Keratinocyte (primary cell): Measurements from ENCODE around the gene ZNF76. TPM values are rescaled to one million over a fixed set of nuclear protein-coding genes. Genes with fewer than 3 reads are reported as not detected.

Experiments
- DNase-seq: peaks from one replicate; pipeline ENCODE4 v3.0.0-alpha.2; 2011; ENCODE audit warnings: low read depth, missing footprints, low spot score
- FAIRE-seq: peaks from 2 replicates; lab custom pipeline; 2011; peaks lifted over from hg19 to GRCh38; lab: Jason Lieb, UNC
- H2AFZ ChIP-seq: 2 replicates; pipeline ENCODE4 v1.6.0; 2012; ENCODE audit warnings: low read length, control low read depth, inconsistent platforms; ENCODE audit not compliant: control insufficient read depth
- H3K27ac ChIP-seq: 2 replicates; pipeline ENCODE4 v1.5.1; 2011; ENCODE audit warnings: low read length; ENCODE audit not compliant: control insufficient read depth, insufficient read depth
- H3K27me3 ChIP-seq: 3 replicates; pipeline ENCODE4 v1.6.0; 2011; ENCODE audit warnings: low read length; ENCODE audit not compliant: control insufficient read depth, insufficient read depth; ENCODE audit errors: extremely low read depth
- H3K36me3 ChIP-seq, 2 experiments: 2 replicates in 1 of 2; 3 replicates in 1 of 2; pipeline ENCODE4 v1.5.1; 2011; ENCODE audit warnings: low read length in 2 of 2, mild to moderate bottlenecking in 1 of 2; ENCODE audit not compliant: control insufficient read depth in 2 of 2, insufficient read depth in 2 of 2; ENCODE audit errors: extremely low read depth in 1 of 2
- H3K4me1 ChIP-seq: 3 replicates; pipeline ENCODE4 v1.5.1; 2011; ENCODE audit warnings: low read length; ENCODE audit not compliant: control insufficient read depth, insufficient read depth; ENCODE audit errors: extremely low read depth
- H3K4me2 ChIP-seq: 3 replicates; pipeline ENCODE4 v1.6.0; 2011; ENCODE audit warnings: low read depth, low read length; ENCODE audit not compliant: control insufficient read depth, insufficient read depth; ENCODE audit errors: extremely low read depth
- H3K4me3 ChIP-seq, 3 experiments: fragments of 200-600 bp in 1 of 3; sonication (generic) in 1 of 3; 2 replicates in 2 of 3; 3 replicates in 1 of 3; pipeline ENCODE4 v1.5.1; 2011 to 2016; ENCODE audit warnings: low read length in 3 of 3, mild to moderate bottlenecking in 3 of 3, control low read depth in 2 of 3, inconsistent platforms in 1 of 3, low read depth in 1 of 3, mixed read lengths in 1 of 3, mixed run types in 1 of 3, moderate library complexity in 1 of 3; ENCODE audit not compliant: control insufficient read depth in 2 of 3, insufficient read depth in 2 of 3; ENCODE audit errors: extremely low read depth in 1 of 3
- H3K79me2 ChIP-seq: 2 replicates; pipeline ENCODE4 v1.6.0; 2012; ENCODE audit warnings: low read length; ENCODE audit not compliant: control insufficient read depth, insufficient read depth
- H3K9ac ChIP-seq: 3 replicates; pipeline ENCODE4 v1.6.0; 2011; ENCODE audit warnings: low read length; ENCODE audit not compliant: control insufficient read depth, insufficient read depth; ENCODE audit errors: extremely low read depth
- H3K9me1 ChIP-seq: 3 replicates; pipeline ENCODE4 v1.6.0; 2011; ENCODE audit warnings: low read length; ENCODE audit not compliant: control insufficient read depth, insufficient read depth; ENCODE audit errors: extremely low read depth
- H3K9me3 ChIP-seq: 2 replicates; pipeline ENCODE4 v1.5.1; 2012; ENCODE audit warnings: low read depth, low read length; ENCODE audit not compliant: control insufficient read depth
- H4K20me1 ChIP-seq: 3 replicates; pipeline ENCODE4 v1.6.0; 2011; ENCODE audit warnings: low read length; ENCODE audit not compliant: control insufficient read depth, insufficient read depth; ENCODE audit errors: extremely low read depth
- EZH2 ChIP-seq: IDR thresholded peaks from one replicate; pipeline ENCODE4 v1.6.1; 2012; ENCODE audit warnings: inconsistent platforms, mild to moderate bottlenecking, low read length, moderate library complexity
- dilution Hi-C: fragments of 300-500 bp; cut with MboI; formaldehyde crosslinking; loops from one replicate; pipeline ENCODE4 v1.7.0; 2020; ENCODE audit warnings: low sequenced_read_pairs; ENCODE audit not compliant: extremely low pct_ligation_motif_present
- polyA plus RNA-seq, 5 experiments: library from polyadenylated mRNA; depleted of rRNA in 3 of 5; stranded (reverse) in 3 of 5; stranded (forward) in 1 of 5; unstranded in 1 of 5; fragments of >200 nt; gene quantifications; 1 replicate in 1 of 5; 2 replicates in 3 of 5; 3 replicates in 1 of 5; pipeline versions ENCODE4 v1.2.1 to v1.2.3, GENCODE V29; 2011 to 2012; ENCODE audit warnings: missing spikeins in 2 of 5, low read depth in 1 of 5, low replicate concordance in 1 of 5
- TF ChIP-seq, protein P1 (sequence below), 3 experiments: IDR thresholded peaks in 1 of 3; conservative IDR thresholded peaks in 1 of 3; optimal IDR thresholded peaks in 1 of 3; 2 replicates in 2 of 3; 3 replicates in 1 of 3; pipeline versions ENCODE3 to v1.5.1; 2011; ENCODE audit warnings: low read length in 3 of 3, mild to moderate bottlenecking in 3 of 3, moderate library complexity in 2 of 3, control low read depth in 1 of 3, inconsistent platforms in 1 of 3; ENCODE audit not compliant: insufficient read depth in 2 of 3; ENCODE audit errors: extremely low read depth in 1 of 3

Gene ZNF76
- polyA plus RNA-seq, 1 donor (not counting 4 experiments of a cell fraction or from before 2014, with no cell fraction given): 7.2 TPM

DNA sequence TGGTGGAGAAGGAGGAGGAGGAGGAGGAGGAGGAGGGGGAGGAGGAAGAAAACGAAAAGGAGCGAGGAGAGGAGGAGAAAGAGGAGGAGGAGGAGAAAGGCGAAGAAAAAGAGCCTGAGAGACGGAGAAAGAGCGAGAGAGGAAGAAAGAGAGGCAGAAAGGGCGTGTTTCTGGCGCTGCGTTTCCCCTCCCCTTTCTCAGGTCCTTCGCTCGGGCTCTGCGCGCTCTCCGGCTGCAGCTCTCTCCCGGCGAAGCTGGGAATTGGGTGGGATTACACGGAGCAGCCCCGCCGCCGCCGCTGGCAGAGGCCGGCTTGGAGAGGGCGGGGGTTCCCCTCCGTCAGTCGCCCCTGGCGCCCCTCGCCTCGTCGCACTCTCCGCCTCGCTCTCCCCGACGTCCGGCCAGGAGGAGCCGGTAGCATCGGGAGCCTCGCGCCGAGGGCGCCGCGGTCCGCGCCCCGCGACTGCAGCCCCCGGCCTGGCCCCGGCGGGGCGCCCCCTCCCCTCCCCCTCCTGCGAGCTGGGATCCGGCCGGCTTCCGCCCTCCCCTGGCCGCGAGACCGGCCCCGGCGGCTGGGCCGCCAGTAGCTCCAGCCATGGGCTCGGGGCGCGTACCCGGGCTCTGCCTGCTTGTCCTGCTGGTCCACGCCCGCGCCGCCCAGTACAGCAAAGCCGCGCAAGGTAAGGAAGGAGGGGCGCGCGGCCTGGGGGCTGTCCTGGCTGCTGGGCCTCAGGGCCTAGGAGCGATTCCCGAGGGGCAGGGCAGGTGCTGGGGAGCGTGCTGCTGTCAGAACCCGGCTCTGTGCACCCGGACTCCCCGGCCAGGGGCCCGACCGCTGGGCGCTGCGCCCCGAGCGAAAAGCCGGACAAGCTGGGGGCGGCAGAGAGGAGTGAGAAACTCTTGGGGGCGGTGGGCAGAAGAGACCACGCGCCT lies 45.4 kb upstream of the ZNF76 start, which contains the start of gene SCUBE3:
TSS of gene SCUBE3 (plus strand) at position 133 of the 933 bp plus-strand sequence. CDS start at position 596, 463 bp downstream.
- peaks cover 3% of the 10 kb centered on the region for H3K4me1 ChIP-seq
- no peaks in the 10 kb centered on the region for H4K20me1 ChIP-seq
- TF ChIP-seq, protein P1, sequence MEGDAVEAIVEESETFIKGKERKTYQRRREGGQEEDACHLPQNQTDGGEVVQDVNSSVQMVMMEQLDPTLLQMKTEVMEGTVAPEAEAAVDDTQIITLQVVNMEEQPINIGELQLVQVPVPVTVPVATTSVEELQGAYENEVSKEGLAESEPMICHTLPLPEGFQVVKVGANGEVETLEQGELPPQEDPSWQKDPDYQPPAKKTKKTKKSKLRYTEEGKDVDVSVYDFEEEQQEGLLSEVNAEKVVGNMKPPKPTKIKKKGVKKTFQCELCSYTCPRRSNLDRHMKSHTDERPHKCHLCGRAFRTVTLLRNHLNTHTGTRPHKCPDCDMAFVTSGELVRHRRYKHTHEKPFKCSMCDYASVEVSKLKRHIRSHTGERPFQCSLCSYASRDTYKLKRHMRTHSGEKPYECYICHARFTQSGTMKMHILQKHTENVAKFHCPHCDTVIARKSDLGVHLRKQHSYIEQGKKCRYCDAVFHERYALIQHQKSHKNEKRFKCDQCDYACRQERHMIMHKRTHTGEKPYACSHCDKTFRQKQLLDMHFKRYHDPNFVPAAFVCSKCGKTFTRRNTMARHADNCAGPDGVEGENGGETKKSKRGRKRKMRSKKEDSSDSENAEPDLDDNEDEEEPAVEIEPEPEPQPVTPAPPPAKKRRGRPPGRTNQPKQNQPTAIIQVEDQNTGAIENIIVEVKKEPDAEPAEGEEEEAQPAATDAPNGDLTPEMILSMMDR (optimal IDR thresholded peaks at IDR 0.05 in 1 of 3, IDR thresholded peaks at IDR 0.05 in 1 of 3, conservative IDR thresholded peaks at IDR 0.05 in 1 of 3; ENCODE audit: extremely low read depth in 1 of 3, insufficient read depth in 2 of 3, low read length in 3 of 3): no peak
- TF ChIP-seq EZH2: peak; percentile 37
- H3K27ac ChIP-seq: no peak within 1 kb of the TSS
- dilution Hi-C loops: no loop called here
- H3K9me3 ChIP-seq: no peaks in the 10 kb centered on the region
- no peak within 1 kb of the TSS for H3K9ac ChIP-seq
- peak within 1 kb of the TSS; percentile 85 for H3K4me2 ChIP-seq
- FAIRE-seq (peak; percentile 81), DNase-seq (no peak)
- H3K4me3 ChIP-seq: peak within 1 kb of the TSS; percentile 42 to 66 (median 61)
- peaks cover 67% of the 10 kb centered on the region for H3K27me3 ChIP-seq
- peak within 1 kb of the TSS; percentile 85 for H2AFZ ChIP-seq
- no peaks in the 10 kb centered on the region for H3K79me2 ChIP-seq
- no peaks in the 10 kb centered on the region for H3K9me1 ChIP-seq
- no peaks in the 10 kb centered on the region for H3K36me3 ChIP-seq

DNA sequence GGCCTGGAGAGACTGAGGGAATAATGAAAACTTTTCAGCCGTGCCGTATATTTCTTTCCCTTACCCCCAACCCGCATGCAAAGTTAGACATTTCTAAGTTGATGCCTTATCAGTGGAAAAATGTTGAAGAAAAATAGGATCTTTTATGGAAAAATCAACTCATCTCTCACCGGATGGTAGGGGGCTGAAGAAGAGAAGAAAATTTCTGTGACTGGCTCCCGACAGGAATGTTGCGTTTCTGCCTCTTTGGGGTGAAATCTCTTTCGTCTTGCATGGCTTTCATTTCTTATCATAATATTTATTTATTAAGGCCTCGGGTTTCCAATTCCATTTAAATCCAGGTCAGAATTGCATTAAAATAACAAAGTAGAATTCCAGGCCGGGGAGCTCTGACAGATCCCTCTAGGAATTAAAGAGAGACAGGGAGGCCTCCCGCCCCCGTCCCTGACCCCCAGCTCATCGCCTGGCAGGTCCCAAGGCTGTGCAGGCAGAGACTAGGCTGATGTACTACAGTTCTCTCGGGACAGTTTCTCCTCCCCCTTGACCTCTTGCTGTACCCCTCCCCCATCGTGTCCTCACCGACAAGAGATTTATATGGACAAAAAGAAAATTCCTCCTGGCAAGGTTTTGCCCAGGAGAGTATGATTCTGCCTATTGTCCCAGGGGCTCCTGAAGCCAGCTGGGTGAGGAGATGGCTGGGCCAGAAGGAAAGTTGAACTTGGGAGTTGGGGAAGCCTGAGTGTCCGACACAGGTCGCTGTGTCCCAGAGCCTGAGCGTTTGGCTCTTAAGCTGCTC lies 44.5 kb upstream of the ZNF76 start:
- Histone ChIP-seq H3K9ac (no peak overlapping the region), H3K9me1 (no peaks in the 10 kb centered on the region), H3K27me3 (peaks cover 64% of the 10 kb centered on the region), H2AFZ (no peak overlapping the region), H3K36me3 (no peaks in the 10 kb centered on the region), H3K4me1 (peaks cover 3% of the 10 kb centered on the region), H3K27ac (no peak overlapping the region), H3K9me3 (no peaks in the 10 kb centered on the region), H3K4me3 (no peak overlapping the region), H4K20me1 (no peaks in the 10 kb centered on the region), H3K4me2 (peak overlapping the region; percentile 85), H3K79me2 (no peaks in the 10 kb centered on the region)
- FAIRE-seq (no peak), DNase-seq (no peak)
- TF ChIP-seq, protein P1 (optimal IDR thresholded peaks at IDR 0.05 in 1 of 3, IDR thresholded peaks at IDR 0.05 in 1 of 3, conservative IDR thresholded peaks at IDR 0.05 in 1 of 3; ENCODE audit: extremely low read depth in 1 of 3, insufficient read depth in 2 of 3, low read length in 3 of 3): no peak
- TF ChIP-seq EZH2: peak; percentile 1
- dilution Hi-C loops: no loop called here
